T47D (cell line): ENCODE results near the gene UPF3A.
"Not testable (repeated sequence)": the region's sequence is repeated elsewhere in the genome, so short reads cannot be mapped to it uniquely, and the experiment has no call there.

Experiments
- DNase-seq, 2 experiments: peaks; one replicate each; pipeline versions ENCODE4 v3.0.0 to v3.0.0-alpha.2; 2011 to 2012; ENCODE audit warnings: low read depth in 1 of 2, low spot score in 1 of 2
- JUND ChIP-seq: IDR thresholded peaks from 2 replicates; pipeline ENCODE4 v1.6.1; 2012; ENCODE audit warnings: low read depth
- in situ Hi-C: cut with HindIII; loops from 2 replicates; pipeline ENCODE4 v1.10.0; 2016; ENCODE audit warnings: low sequenced_read_pairs, low pct_unique_long_range_greater_than_20kb

Gene UPF3A

DNA sequence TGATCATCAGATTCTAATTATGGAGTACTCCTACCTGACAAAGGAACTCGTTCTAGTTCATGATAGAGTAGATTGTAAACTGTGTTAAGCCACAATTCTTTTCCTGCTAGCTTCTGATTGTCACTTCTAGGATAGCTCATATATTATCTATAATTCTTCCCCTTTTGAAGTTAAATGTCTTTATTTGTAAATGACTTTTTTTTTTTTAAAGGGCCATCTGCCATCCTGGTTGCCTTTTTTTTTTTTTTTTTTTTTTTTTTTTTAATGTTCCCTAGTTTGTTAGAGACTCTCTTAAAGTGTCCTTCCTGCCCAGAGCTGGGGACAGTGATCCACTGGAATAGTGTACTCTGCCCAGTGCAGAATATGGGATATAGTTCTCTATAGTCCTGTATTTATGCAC lies 37.2 kb downstream of the UPF3A start:
- TF ChIP-seq JUND: no peak
- in situ Hi-C loops: no loop called here
- no peak for DNase-seq

DNA sequence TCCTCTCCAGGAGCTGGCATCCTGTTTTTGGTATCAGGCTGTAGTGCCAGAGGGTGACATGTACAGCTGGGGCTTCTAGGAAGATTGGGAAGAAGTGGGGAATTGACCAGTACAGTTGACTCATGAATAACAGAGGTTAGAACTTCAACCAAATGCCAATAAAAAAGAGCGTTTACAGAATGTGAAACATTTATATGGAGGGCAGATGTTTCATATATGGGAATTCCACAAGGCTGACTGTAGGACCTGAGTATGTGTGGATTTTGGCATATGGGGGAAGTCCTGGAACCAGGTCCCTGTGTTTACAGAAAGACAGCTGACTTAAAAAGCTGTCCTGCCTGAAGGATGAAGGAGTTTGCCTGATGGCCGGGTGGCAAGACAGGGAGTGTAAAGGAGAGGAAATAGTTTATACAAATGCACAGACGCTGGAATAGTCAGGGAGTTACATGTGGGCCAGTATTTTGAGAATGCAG lies 38.1 kb downstream of the UPF3A start:
- no peak for TF ChIP-seq JUND
- DNase-seq: peak in 1 of 2 experiments; percentile 22
- in situ Hi-C loops: no loop called here

DNA sequence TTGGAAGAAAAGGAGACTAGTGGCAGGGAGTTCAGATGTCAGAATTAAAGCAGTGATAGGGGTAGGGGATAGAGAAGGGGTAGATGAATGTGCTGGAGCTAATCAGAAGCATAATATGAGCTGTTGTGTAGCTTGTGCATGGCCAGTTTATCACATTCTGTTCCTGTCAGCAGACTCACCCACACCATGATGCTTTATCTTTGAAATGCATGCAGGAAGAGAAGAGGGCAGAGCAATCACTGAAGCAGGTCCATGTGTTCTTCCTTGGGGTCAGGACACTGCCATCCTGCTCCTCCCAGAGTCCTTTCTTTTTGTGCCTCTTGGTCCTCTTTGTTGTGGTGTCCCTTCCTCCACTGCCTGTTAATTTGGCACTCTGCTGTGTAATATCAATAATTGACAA lies 38.7 kb downstream of the UPF3A start:
- no peak for TF ChIP-seq JUND
- in situ Hi-C loops: no loop called here
- DNase-seq: no peak

DNA sequence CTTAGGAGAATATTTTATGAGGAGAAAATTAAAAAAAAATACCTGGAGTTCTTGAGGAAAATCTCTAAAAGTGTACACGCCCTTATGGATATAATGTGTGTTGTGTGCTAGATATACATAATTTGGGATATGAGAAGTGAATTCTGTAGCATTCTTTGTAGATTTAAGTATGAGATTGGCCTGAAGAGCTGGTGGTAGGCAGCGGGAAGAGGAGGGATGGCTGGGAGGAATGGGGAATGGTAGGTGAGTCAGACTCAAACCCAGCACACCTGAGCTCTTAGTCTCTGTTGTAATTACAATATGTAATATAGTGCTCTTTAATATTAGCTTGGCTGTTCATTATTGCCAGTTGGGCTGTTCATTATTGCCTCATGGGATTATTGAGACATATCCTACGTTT lies 39.9 kb downstream of the UPF3A start:
- in situ Hi-C loops: no loop called here
- no peak for TF ChIP-seq JUND
- no peak for DNase-seq

DNA sequence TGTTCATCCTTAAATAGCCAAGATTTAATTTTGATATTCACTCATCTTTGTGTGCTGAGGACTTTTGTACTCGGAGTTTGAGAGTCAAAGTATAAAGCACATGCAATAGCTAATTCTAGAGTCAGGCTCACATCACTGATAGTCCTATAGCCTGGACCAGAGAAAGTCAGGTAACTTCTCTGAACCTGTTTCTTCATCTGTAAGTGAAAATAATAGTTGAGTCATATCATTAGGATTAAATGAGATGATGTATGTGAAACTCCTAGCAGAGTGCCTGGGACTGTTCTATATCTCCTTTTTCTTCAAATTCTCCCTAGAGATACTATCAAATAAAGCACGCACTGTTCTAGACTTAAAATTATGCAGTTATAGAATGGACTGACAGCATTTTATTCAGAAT lies 41.9 kb downstream of the UPF3A start:
- no peak for TF ChIP-seq JUND
- DNase-seq: no peak
- in situ Hi-C loops: no loop called here

DNA sequence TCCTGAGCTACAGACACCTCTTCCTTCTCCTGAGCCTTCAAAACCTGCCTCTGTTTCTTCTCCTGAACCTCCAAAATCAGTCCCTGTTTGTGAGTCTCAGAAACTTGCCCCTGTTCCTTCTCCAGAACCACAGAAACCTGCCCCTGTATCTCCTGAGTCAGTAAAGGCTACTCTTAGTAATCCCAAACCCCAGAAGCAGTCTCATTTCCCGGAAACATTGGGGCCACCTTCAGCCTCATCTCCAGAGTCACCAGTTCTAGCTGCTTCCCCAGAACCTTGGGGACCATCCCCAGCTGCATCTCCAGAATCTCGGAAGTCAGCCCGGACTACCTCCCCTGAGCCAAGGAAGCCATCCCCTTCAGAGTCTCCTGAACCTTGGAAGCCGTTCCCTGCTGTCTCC lies 42.9 kb downstream of the UPF3A start:
- no peak for TF ChIP-seq JUND
- DNase-seq: no peak
- in situ Hi-C loops: no loop called here

GRCh38 chr13:114325729-114326128 lies 44.3 kb downstream of the UPF3A start:
- DNase-seq: no peak
- no peak for TF ChIP-seq JUND
- in situ Hi-C loops: no loop called here

GRCh38 chr13:114328034-114328433 lies 46.6 kb downstream of the UPF3A start:
- in situ Hi-C loops: no loop called here
- no peak for DNase-seq
- no peak for TF ChIP-seq JUND

GRCh38 chr13:114328595-114328994 lies 47.2 kb downstream of the UPF3A start:
- no peak for DNase-seq
- in situ Hi-C loops: no loop called here
- no peak for TF ChIP-seq JUND

DNA sequence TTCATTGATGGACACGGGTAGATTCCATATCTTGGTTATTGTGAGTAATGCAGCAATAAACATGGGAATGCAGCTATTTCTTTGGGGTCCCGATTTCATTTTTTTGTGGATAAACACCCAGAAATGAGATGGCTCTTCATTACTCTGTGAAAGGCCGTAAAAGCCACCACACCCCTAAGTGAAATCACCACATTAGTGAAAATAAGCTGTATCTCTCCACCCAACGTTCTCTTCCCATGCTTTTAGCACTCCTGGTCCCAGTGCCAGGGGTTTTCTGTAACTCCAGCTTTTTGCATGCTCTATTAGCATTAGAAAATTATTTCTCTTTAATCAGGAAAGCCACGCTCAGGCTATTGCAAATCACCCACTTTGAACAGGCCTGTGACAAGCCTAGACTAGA lies 48.7 kb downstream of the UPF3A start:
- no peak for DNase-seq
- no peak for TF ChIP-seq JUND
- in situ Hi-C loops: no loop called here

- DNase-seq, in situ Hi-C loops: not testable (repeated sequence)
Observed at GRCh38 chr13:114333881-114334280, 52.5 kb downstream of the UPF3A start.

- in situ Hi-C loops: no loop called here
- no peak for TF ChIP-seq JUND
- DNase-seq: no peak
Observed at GRCh38 chr13:114334305-114335053, 53.1 kb downstream of the UPF3A start.

DNA sequence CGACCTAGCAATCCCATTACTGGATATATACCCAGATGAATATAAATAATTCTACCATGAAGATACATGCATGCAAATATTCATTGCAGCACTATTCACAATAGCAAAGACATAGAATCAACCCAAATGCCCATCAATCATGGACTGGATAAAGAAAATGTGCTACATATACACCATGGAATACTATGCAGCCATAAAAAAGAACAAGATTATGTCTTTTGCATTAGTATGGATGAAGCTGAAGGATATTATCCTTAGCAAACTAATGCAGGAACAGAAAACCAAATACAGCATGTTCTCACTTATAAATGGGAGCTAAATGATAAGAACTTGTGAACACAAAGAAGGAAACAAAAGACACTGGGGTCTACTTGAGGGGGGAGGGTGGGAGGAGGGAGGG lies 55.1 kb downstream of the UPF3A start:
- in situ Hi-C loops, DNase-seq: not testable (repeated sequence)

- TF ChIP-seq JUND: no peak
- in situ Hi-C loops: no loop called here
- no peak for DNase-seq
Observed at GRCh38 chr13:114338959-114339358, 57.6 kb downstream of the UPF3A start.
